ENCODE data around the gene AGAP1.

The AGAP1 gene

DNA sequence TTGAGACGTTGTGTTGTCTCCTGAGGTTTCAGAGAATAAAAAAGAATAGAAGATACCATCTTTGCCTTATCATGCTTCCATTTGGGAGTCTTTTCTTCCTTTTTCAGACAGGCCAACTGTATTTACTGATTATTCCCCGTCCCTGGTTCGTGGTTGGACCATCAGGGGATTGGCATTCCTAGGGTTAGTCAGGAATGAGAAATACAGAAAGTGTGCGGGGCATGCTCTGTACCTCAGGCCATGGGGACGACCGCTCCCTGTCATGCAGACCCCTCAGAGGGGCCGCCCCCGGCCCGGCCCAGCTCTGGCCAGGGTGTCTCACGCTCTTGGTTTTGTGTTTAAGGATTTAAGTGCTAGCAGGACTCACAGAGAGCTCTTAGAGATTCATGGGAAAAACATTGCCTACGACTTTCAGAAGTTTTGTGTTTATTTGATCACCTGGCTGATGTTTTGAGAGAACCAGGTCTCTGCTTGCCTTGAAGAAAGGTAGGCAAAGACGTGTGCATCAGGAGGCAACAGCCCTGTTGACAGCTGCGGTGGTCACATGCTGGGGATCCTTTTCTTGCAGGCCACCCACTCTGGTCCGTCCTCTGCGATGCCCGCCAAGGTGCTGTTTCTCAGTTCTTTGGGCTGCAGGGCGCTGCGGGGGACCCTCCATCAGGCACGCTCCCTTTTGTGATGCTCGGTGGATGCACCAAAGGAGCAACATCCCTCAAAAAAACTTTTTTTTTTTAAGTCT, 317.8 kb downstream of the AGAP1 start:
- no peak for DNase-seq (ENCODE audit: low read depth)
- no peak for TF ChIP-seq CTCF (IDR thresholded peaks at IDR 0.05; ENCODE audit: insufficient read depth, low read depth, low read length, missing control alignments)
- H3K4me3 ChIP-seq (ENCODE audit: low read length), result no peak overlapping the region

DNA sequence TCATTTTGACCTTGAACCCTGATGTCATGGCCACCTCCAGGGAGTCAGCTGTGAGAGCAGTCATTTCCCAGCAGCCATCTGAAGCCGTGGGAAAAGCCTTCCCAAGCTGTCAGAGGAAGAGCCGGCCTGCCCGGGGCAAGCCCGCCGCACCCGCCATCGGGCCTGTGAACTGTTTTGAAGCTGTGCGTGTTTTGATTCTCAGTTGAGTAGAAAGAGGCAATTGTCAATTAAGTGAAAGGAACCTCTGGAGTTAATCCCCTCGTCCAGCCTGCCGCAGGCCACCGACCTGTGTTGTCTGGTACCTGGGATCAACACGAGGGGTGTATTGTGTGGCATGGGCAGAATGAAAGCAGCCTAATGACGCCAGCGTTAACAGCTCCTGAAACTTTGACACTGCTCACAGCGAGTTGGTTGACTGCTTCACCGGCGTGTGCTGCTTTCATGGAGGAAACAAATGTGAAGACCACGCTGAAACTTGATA, 318.4 kb downstream of the AGAP1 start:
- no peak for DNase-seq (ENCODE audit: low read depth)
- no peak overlapping the region for H3K4me3 ChIP-seq (ENCODE audit: low read length)
- TF ChIP-seq CTCF (IDR thresholded peaks at IDR 0.05; ENCODE audit: insufficient read depth, low read depth, low read length, missing control alignments), result no peak

GRCh38 chr2:235813398-235813797, 319.6 kb downstream of the AGAP1 start:
- H3K4me3 ChIP-seq (ENCODE audit: low read length), result no peak overlapping the region
- no peak for DNase-seq (ENCODE audit: low read depth)
- no peak for TF ChIP-seq CTCF (IDR thresholded peaks at IDR 0.05; ENCODE audit: insufficient read depth, low read depth, low read length, missing control alignments)

DNA sequence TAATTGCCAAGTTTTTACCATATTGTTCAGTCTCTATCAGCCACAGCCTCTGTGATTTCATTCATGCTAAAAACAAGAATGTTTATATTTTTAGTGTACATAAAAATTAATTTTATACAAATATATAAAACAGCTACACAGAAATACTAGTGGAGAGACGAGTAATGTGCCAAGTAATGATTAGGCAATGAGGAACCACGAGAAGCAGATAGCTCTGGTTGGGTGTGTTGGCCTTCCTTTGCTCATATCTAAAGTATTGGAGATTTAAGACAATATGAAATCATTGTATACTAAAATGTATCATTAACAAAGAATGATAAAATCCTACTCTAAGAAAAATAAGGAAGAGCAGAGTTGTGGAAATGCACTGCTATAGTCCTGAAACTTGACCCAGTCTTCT, 326.7 kb downstream of the AGAP1 start:
- no peak for TF ChIP-seq CTCF (IDR thresholded peaks at IDR 0.05; ENCODE audit: insufficient read depth, low read depth, low read length, missing control alignments)
- peak; percentile 24 for DNase-seq (ENCODE audit: low read depth)
- H3K4me3 ChIP-seq (ENCODE audit: low read length), result no peak overlapping the region

DNA sequence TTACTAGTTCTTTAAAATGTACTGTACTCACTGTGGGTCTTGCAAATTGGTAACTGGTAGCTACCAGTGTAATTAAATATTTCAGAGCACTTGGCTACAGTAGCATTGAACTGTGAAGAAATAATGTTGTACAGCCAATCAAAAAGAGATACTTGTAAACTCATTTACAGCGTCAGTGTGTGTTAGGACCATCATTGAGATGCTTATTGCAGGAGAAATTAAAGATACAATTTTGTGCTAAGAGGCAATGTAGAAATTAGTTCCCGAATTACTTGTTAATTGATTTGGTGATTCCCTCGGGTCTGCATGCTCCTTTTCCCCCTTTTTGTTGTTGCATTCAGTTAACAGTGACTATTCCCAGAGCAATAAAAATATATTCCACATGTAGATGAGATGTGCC, 330.5 kb downstream of the AGAP1 start:
- TF ChIP-seq CTCF (IDR thresholded peaks at IDR 0.05; ENCODE audit: insufficient read depth, low read depth, low read length, missing control alignments), result no peak
- no peak overlapping the region for H3K4me3 ChIP-seq (ENCODE audit: low read length)
- DNase-seq (ENCODE audit: low read depth), result no peak

DNA sequence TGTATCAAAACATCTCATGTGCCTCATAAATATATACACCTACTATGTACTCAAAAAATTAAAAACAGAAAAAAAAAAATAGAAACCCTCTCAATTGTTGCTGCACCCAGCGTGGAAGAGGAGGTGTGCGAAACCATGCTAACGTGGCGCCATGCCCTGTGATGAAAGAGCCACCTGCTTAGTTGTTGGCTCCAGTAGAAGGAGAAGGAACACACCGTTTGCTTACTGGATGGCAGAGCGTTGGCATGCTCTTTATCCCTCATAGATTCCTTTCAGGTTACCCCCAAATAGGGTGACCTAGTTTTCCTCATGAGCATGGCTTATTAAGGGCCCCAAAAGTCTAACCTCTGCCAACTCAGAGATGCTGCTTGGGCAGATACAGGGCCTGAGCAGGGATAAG, 332.1 kb downstream of the AGAP1 start:
- no peak for TF ChIP-seq CTCF (IDR thresholded peaks at IDR 0.05; ENCODE audit: insufficient read depth, low read depth, low read length, missing control alignments)
- DNase-seq (ENCODE audit: low read depth), result no peak
- H3K4me3 ChIP-seq (ENCODE audit: low read length), result no peak overlapping the region

DNA sequence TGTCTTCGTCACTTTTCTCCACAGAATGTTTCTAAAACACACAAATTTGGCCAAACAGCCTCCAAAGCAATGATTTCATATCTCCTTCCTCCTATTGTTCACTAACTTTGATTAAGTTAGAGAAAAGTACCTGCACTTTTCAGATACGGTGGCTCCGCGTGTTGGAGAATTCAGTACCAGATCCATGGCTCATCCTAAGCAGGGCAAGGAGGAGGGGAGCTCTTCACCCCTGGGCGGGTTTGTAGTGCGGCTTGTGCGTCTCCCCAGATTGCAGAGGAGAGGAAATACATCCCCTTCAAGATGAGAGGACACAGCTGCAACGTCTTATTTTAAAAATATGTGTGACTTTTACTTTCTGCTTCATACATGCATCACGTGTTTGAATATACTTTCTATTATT, 333.0 kb downstream of the AGAP1 start:
- DNase-seq (ENCODE audit: low read depth), result no peak
- H3K4me3 ChIP-seq (ENCODE audit: low read length), result no peak overlapping the region
- no peak for TF ChIP-seq CTCF (IDR thresholded peaks at IDR 0.05; ENCODE audit: insufficient read depth, low read depth, low read length, missing control alignments)

Data from epithelial cell of esophagus (primary cell).